ENCODE results near the gene RUNX2.

DNA sequence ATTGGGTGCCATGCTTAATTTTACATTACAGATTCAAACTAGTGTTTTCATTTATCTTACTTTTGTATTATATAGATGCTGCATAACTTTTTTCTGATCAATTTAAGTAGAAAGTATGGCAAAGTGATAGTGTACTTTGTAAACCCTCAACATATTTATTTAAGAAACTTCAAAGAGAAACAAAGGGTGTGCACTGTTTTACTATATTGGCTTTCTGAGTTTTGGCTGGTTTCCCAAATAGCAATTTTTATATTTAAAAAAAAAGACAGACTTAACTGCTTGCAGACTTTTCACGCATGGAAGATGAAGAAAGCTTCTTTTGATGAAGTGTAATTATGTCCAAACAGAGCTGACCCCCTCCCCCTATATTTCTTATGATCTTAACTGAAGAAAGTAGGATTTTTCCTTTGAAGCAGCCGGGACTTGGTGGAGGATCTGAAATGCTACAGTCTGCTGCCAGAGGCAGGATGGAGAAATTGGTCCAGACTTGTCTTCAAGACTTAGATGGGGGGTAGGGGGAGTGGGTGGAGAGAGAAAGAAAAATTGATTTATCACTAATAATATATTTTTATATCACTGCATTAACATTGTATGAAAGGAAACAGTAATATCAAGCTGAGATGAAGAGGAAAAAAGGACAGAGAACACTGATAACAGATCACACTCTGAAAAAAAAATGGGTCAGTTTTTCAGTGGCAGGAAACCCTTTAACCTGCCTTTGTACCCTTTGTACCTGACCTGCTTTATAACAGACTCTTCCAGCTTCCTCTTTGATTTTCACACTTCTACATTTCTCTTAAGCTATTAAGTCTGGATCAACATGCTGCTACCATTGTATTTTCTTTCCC lies 105.6 kb downstream of the RUNX2 start:
- TF ChIP-seq RARB (CRISPR knock-in tag; IDR thresholded peaks at IDR 0.05) (no peak), ZNF70 (CRISPR knock-in tag; IDR thresholded peaks at IDR 0.05) (no peak), GLIS3 (CRISPR knock-in tag; IDR thresholded peaks at IDR 0.05) (no peak), SNAI2 (CRISPR knock-in tag; IDR thresholded peaks at IDR 0.05) (no peak)
- TF ChIP-seq, protein P1, sequence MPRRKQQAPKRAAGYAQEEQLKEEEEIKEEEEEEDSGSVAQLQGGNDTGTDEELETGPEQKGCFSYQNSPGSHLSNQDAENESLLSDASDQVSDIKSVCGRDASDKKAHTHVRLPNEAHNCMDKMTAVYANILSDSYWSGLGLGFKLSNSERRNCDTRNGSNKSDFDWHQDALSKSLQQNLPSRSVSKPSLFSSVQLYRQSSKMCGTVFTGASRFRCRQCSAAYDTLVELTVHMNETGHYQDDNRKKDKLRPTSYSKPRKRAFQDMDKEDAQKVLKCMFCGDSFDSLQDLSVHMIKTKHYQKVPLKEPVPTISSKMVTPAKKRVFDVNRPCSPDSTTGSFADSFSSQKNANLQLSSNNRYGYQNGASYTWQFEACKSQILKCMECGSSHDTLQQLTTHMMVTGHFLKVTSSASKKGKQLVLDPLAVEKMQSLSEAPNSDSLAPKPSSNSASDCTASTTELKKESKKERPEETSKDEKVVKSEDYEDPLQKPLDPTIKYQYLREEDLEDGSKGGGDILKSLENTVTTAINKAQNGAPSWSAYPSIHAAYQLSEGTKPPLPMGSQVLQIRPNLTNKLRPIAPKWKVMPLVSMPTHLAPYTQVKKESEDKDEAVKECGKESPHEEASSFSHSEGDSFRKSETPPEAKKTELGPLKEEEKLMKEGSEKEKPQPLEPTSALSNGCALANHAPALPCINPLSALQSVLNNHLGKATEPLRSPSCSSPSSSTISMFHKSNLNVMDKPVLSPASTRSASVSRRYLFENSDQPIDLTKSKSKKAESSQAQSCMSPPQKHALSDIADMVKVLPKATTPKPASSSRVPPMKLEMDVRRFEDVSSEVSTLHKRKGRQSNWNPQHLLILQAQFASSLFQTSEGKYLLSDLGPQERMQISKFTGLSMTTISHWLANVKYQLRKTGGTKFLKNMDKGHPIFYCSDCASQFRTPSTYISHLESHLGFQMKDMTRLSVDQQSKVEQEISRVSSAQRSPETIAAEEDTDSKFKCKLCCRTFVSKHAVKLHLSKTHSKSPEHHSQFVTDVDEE (CRISPR knock-in tag; IDR thresholded peaks at IDR 0.05) = no peak
- TF ChIP-seq, protein P2, sequence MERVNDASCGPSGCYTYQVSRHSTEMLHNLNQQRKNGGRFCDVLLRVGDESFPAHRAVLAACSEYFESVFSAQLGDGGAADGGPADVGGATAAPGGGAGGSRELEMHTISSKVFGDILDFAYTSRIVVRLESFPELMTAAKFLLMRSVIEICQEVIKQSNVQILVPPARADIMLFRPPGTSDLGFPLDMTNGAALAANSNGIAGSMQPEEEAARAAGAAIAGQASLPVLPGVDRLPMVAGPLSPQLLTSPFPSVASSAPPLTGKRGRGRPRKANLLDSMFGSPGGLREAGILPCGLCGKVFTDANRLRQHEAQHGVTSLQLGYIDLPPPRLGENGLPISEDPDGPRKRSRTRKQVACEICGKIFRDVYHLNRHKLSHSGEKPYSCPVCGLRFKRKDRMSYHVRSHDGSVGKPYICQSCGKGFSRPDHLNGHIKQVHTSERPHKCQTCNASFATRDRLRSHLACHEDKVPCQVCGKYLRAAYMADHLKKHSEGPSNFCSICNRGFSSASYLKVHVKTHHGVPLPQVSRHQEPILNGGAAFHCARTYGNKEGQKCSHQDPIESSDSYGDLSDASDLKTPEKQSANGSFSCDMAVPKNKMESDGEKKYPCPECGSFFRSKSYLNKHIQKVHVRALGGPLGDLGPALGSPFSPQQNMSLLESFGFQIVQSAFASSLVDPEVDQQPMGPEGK (CRISPR knock-in tag; IDR thresholded peaks at IDR 0.05; ENCODE audit: borderline replicate concordance) = no peak
